ENCODE results near the gene NUB1. TPM values are rescaled to one million over a fixed set of nuclear protein-coding genes. Genes with fewer than 3 reads are reported as not detected.

NUB1 gene
- total and polyA plus RNA-seq, 7 donors: 23.6 to 56.2 (median 46.0) TPM

DNA sequence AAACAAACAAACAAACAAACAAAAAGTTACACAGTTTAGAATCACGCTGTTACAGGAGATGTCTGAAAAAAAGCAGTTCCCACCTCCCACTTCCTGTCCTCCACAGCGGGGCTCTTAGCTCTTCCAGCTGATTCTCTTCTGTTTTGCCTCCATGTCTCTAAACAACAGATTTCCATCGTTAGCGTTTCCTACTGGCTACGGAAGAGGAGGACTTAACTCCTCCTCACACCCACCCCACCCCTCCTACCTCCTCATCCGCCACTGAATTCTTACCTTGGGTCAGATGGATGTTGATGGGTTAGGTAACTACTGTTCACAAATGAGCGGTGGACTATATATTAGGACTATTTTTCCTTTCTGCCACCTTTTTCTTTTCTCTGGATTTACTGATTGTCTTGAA is 36.8 kb upstream of the NUB1 start:
- peaks cover 8% of the 10 kb centered on the region for H3K4me1 ChIP-seq
- H3K4me3 ChIP-seq: no peak overlapping the region
- H3K36me3 ChIP-seq (ENCODE audit: insufficient read depth in 1 of 2, low read depth in 1 of 2): no peaks in the 10 kb centered on the region
- DNase-seq (no peak), ATAC-seq (no peak)
- intact Hi-C loops (cut with DNase I): loop anchor here (5.0 to 10.0 kb wide), 6 partner anchors 53 to 183 kb away; no protein-coding TSS in a partner anchor
- TF ChIP-seq, protein P1, sequence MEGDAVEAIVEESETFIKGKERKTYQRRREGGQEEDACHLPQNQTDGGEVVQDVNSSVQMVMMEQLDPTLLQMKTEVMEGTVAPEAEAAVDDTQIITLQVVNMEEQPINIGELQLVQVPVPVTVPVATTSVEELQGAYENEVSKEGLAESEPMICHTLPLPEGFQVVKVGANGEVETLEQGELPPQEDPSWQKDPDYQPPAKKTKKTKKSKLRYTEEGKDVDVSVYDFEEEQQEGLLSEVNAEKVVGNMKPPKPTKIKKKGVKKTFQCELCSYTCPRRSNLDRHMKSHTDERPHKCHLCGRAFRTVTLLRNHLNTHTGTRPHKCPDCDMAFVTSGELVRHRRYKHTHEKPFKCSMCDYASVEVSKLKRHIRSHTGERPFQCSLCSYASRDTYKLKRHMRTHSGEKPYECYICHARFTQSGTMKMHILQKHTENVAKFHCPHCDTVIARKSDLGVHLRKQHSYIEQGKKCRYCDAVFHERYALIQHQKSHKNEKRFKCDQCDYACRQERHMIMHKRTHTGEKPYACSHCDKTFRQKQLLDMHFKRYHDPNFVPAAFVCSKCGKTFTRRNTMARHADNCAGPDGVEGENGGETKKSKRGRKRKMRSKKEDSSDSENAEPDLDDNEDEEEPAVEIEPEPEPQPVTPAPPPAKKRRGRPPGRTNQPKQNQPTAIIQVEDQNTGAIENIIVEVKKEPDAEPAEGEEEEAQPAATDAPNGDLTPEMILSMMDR (IDR thresholded peaks at IDR 0.05): no peak
- WGBS, 3 donors: 30 to 37% (median 31%) methylated on average over 7 of the region's 7 CpGs
- no peak overlapping the region for H3K27ac ChIP-seq
- peaks cover 0 to 26% (median 1%) of the 10 kb centered on the region in 3 donors for H3K27me3 ChIP-seq (ENCODE audit: insufficient read depth in 3 of 3, low read length in 2 of 3)
- H3K9me3 ChIP-seq: no peaks in the 10 kb centered on the region

DNA sequence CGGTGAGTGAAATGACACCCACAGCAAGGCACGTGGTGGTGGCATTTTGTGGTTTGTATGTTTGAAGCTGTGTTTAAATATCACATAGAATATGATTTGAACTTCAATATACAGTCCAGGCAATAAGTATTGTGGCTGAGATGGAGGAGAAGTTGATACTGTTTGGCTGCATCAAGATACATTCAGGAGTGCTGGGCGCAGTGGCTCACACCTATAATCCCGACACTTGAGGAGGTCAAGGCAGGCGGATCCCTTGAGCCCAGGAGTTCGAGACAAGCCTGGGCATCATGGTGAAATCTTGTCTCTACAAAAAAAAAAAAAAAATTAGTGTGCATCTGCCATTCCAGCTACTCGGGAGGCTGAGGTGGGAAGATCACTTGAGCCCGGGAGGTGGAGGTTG is 35.2 kb upstream of the NUB1 start:
- Histone ChIP-seq H3K9me3 (peaks cover 3% of the 10 kb centered on the region), H3K27me3 (ENCODE audit: insufficient read depth in 3 of 3, low read length in 2 of 3) (peaks cover 0 to 26% (median 1%) of the 10 kb centered on the region in 3 donors), H3K4me1 (peaks cover 8% of the 10 kb centered on the region), H3K36me3 (ENCODE audit: insufficient read depth in 1 of 2, low read depth in 1 of 2) (no peaks in the 10 kb centered on the region), H3K4me3 (no peak overlapping the region), H3K27ac (no peak overlapping the region)
- DNase-seq: no peak
- TF ChIP-seq, protein P1 (IDR thresholded peaks at IDR 0.05): no peak
- ATAC-seq: no peak
- WGBS, 3 donors: 80 to 85% (median 85%) methylated on average over 8 of the region's 8 CpGs
- intact Hi-C loops (cut with DNase I): loop anchor here in 1 of 2 donors (5.0 to 10.0 kb wide), 2 partner anchors 64 to 112 kb away; no protein-coding TSS in a partner anchor

DNA sequence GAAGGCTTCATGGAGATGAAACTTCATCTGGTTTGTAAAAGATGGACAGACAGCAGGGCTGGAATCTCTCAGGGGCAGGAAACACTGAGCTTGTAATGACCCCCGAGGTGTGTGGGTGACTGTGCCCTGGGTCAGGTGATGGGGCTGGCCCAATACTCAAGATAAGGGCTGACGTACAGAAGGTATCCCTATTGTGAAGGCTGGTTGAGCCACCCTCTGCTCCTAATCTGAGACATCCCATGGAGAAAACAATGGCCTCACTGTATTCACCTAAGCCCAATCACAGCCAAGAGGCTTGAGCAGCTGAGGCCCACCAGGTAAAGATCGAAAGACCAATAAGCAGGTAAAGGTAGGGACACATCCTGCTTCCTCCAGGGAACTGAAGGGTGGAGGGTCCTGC is 34.8 kb upstream of the NUB1 start:
- H3K9me3 ChIP-seq: peaks cover 5% of the 10 kb centered on the region
- no peak overlapping the region for H3K4me3 ChIP-seq
- no peaks in the 10 kb centered on the region for H3K36me3 ChIP-seq (ENCODE audit: insufficient read depth in 1 of 2, low read depth in 1 of 2)
- no peak for DNase-seq
- H3K4me1 ChIP-seq: peaks cover 8% of the 10 kb centered on the region
- no peak for ATAC-seq
- no peak overlapping the region for H3K27ac ChIP-seq
- H3K27me3 ChIP-seq (ENCODE audit: insufficient read depth in 3 of 3, low read length in 2 of 3): peaks cover 0 to 26% (median 1%) of the 10 kb centered on the region in 3 donors
- TF ChIP-seq, protein P1 (IDR thresholded peaks at IDR 0.05): no peak
- 83 to 84% (median 84%) methylated on average over 3 of the region's 3 CpGs for WGBS, 3 donors
- intact Hi-C loops (cut with DNase I): loop anchor here in 1 of 2 donors (5.0 to 10.0 kb wide), 2 partner anchors 65 to 112 kb away; no protein-coding TSS in a partner anchor

DNA sequence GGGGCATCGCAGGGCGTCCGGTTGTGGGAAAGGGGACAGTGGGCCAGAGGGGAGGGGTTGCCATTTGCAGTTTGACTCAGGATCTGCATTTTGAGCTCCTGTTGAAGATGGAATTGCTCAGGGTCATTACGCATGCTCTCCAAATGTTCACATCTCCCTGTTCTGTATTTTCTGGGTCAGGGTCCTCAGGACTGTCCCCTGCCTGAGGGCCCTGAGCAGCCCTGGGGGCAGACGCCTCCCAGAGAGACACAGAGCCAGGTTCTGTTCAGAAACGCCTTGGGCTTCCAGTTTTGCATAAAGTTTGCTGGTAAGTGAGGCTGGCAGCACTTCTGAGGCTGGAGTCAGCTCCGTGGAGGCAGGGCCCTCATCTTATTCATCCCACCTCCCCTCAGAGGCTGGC is 34.1 kb upstream of the NUB1 start:
- Histone ChIP-seq H3K27me3 (ENCODE audit: insufficient read depth in 3 of 3, low read length in 2 of 3) (peaks cover 0 to 25% (median 1%) of the 10 kb centered on the region in 3 donors), H3K36me3 (ENCODE audit: insufficient read depth in 1 of 2, low read depth in 1 of 2) (no peaks in the 10 kb centered on the region), H3K27ac (no peak overlapping the region), H3K4me1 (peaks cover 8% of the 10 kb centered on the region), H3K4me3 (no peak overlapping the region), H3K9me3 (peaks cover 5% of the 10 kb centered on the region)
- DNase-seq (no peak), ATAC-seq (no peak)
- TF ChIP-seq, protein P1 (IDR thresholded peaks at IDR 0.05): no peak
- intact Hi-C loops (cut with DNase I): loop anchor here in 1 of 2 donors (5.0 to 10.0 kb wide), 2 partner anchors 65 to 113 kb away; no protein-coding TSS in a partner anchor
- WGBS, 3 donors: 80 to 85% (median 83%) methylated on average over 7 of the region's 7 CpGs

DNA sequence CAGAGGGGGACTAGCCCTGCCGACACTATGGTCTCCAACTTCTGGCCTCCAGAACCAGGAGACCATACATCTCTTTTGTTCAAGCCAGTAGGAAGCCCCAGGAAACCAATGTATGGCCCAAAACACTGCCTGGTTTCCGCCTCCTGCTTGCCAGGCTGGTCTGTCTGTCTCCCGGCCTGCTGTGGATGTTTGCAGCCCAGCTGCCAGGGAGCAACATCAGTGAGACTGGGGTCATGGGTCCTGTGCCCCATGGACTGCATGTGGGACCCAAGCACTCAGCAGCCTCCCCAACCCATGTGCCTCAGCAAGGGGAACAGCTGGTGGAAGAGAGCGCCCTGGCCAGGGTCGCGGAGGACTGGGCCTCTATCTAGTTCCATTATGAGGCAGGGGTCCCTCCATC is 33.4 kb upstream of the NUB1 start:
- intact Hi-C loops (cut with DNase I): loop anchor here in 1 of 2 donors (5.0 to 10.0 kb wide), 2 partner anchors 66 to 113 kb away; no protein-coding TSS in a partner anchor
- TF ChIP-seq, protein P1 (IDR thresholded peaks at IDR 0.05): no peak
- Histone ChIP-seq H3K27ac (no peak overlapping the region), H3K27me3 (ENCODE audit: insufficient read depth in 3 of 3, low read length in 2 of 3) (peaks cover 0 to 20% (median 1%) of the 10 kb centered on the region in 3 donors), H3K36me3 (ENCODE audit: insufficient read depth in 1 of 2, low read depth in 1 of 2) (no peaks in the 10 kb centered on the region), H3K9me3 (peaks cover 5% of the 10 kb centered on the region), H3K4me1 (peaks cover 6% of the 10 kb centered on the region), H3K4me3 (no peak overlapping the region)
- DNase-seq (no peak), ATAC-seq (no peak)
- WGBS, 3 donors: 88 to 95% (median 92%) methylated on average over 6 of the region's 6 CpGs
